CMK (cell line): ENCODE data around the gene SCO2.

Experiments used
- DNase-seq: peaks from one replicate; pipeline ENCODE4 v3.0.0-alpha.2; 2010; ENCODE audit warnings: low read depth

Gene SCO2

GRCh38 chr22:50519151-50519550 lies 6.2 kb downstream of the SCO2 start:
- no peak for DNase-seq

- no peak for DNase-seq
These were observed 6.8 kb downstream of the SCO2 start for GRCh38 chr22:50518606-50519005.

GRCh38 chr22:50517495-50518260 lies 7.7 kb downstream of the SCO2 start:
- DNase-seq, result no peak

GRCh38 chr22:50516891-50517290 lies 8.5 kb downstream of the SCO2 start:
- no peak for DNase-seq

GRCh38 chr22:50516068-50516467 lies 9.3 kb downstream of the SCO2 start:
- no peak for DNase-seq

GRCh38 chr22:50513175-50513574 lies 12.2 kb downstream of the SCO2 start:
- DNase-seq, result no peak

- no peak for DNase-seq
These were observed 16.5 kb downstream of the SCO2 start for GRCh38 chr22:50508897-50509296.

- peak; percentile 87 for DNase-seq
These were observed 17.2 kb downstream of the SCO2 start, which contains the start of gene NCAPH2 for GRCh38 chr22:50507991-50508884. NCAPH2 (plus strand) TSS chr22:50508224; CDS start chr22:50508338, 114 bp downstream.

- no peak for DNase-seq
These were observed 17.9 kb downstream of the SCO2 start, which contains the start of gene LMF2 for GRCh38 chr22:50507421-50507990. LMF2 (minus strand) TSS chr22:50507702; CDS start chr22:50507675, 27 bp downstream.

GRCh38 chr22:50506611-50507420 lies 18.6 kb downstream of the SCO2 start:
- no peak for DNase-seq

GRCh38 chr22:50505776-50506610 lies 19.4 kb downstream of the SCO2 start:
- no peak for DNase-seq

- DNase-seq, result no peak
These were observed 20.1 kb downstream of the SCO2 start for GRCh38 chr22:50505276-50505775.

- no peak for DNase-seq
These were observed 20.8 kb downstream of the SCO2 start for GRCh38 chr22:50504369-50505211.

GRCh38 chr22:50503475-50504145 lies 21.8 kb downstream of the SCO2 start:
- DNase-seq, result no peak

- DNase-seq, result no peak
These were observed 22.5 kb downstream of the SCO2 start for GRCh38 chr22:50502628-50503474.

GRCh38 chr22:50502096-50502495 lies 23.3 kb downstream of the SCO2 start:
- DNase-seq, result no peak

- no peak for DNase-seq
These were observed 24.9 kb downstream of the SCO2 start for GRCh38 chr22:50500452-50500851.

- no peak for DNase-seq
These were observed 27.0 kb downstream of the SCO2 start for GRCh38 chr22:50498322-50498890.
